Measurements from ENCODE around the gene CPAMD8. TPM values are rescaled to one million over a fixed set of nuclear protein-coding genes. Genes with fewer than 3 reads are reported as not detected.
A peak's percentile ranks its signal among the peaks of the same experiment; 100 is the strongest.
"Not testable (repeated sequence)": the region's sequence is repeated elsewhere in the genome, so short reads cannot be mapped to it uniquely, and the experiment has no call there.

The CPAMD8 gene
- total RNA-seq, 1 experiment from 2014 or later: 0.11 TPM

- DNase-seq (ENCODE audit: low read depth, low spot score): no peak
- in situ Hi-C loops (cut with HindIII; ENCODE audit: low pct_unique_long_range_greater_than_20kb, low sequenced_read_pairs): no loop called here
Observed at GRCh38 chr19:17020385-17020784, 6.2 kb downstream of the CPAMD8 start.

- in situ Hi-C loops (cut with HindIII; ENCODE audit: low pct_unique_long_range_greater_than_20kb, low sequenced_read_pairs); DNase-seq (ENCODE audit: low read depth, low spot score): not testable (repeated sequence)
Observed at GRCh38 chr19:17014212-17014861, 12.3 kb downstream of the CPAMD8 start.

GRCh38 chr19:17011485-17011884, 15.1 kb downstream of the CPAMD8 start:
- in situ Hi-C loops (cut with HindIII; ENCODE audit: low pct_unique_long_range_greater_than_20kb, low sequenced_read_pairs): no loop called here
- no peak for DNase-seq (ENCODE audit: low read depth, low spot score)

GRCh38 chr19:17006579-17006978, 20.0 kb downstream of the CPAMD8 start:
- DNase-seq (ENCODE audit: low read depth, low spot score): no peak
- in situ Hi-C loops (cut with HindIII; ENCODE audit: low pct_unique_long_range_greater_than_20kb, low sequenced_read_pairs): no loop called here

GRCh38 chr19:17005000-17005399, 21.6 kb downstream of the CPAMD8 start:
- peak; percentile 2 for DNase-seq (ENCODE audit: low read depth, low spot score)
- in situ Hi-C loops (cut with HindIII; ENCODE audit: low pct_unique_long_range_greater_than_20kb, low sequenced_read_pairs): no loop called here

GRCh38 chr19:17004386-17004785, 22.2 kb downstream of the CPAMD8 start:
- no peak for DNase-seq (ENCODE audit: low read depth, low spot score)
- in situ Hi-C loops (cut with HindIII; ENCODE audit: low pct_unique_long_range_greater_than_20kb, low sequenced_read_pairs): no loop called here

- no peak for DNase-seq (ENCODE audit: low read depth, low spot score)
- in situ Hi-C loops (cut with HindIII; ENCODE audit: low pct_unique_long_range_greater_than_20kb, low sequenced_read_pairs): no loop called here
Observed at GRCh38 chr19:17002455-17002854, 24.2 kb downstream of the CPAMD8 start.

- no peak for DNase-seq (ENCODE audit: low read depth, low spot score)
- in situ Hi-C loops (cut with HindIII; ENCODE audit: low pct_unique_long_range_greater_than_20kb, low sequenced_read_pairs): no loop called here
Observed at GRCh38 chr19:17001603-17002183, 24.9 kb downstream of the CPAMD8 start.

- in situ Hi-C loops (cut with HindIII; ENCODE audit: low pct_unique_long_range_greater_than_20kb, low sequenced_read_pairs): no loop called here
- DNase-seq (ENCODE audit: low read depth, low spot score): no peak
Observed at GRCh38 chr19:16998635-16999194, 27.9 kb downstream of the CPAMD8 start.

- DNase-seq (ENCODE audit: low read depth, low spot score); in situ Hi-C loops (cut with HindIII; ENCODE audit: low pct_unique_long_range_greater_than_20kb, low sequenced_read_pairs): not testable (repeated sequence)
Observed at GRCh38 chr19:16996838-16997490, 29.6 kb downstream of the CPAMD8 start.

- in situ Hi-C loops (cut with HindIII; ENCODE audit: low pct_unique_long_range_greater_than_20kb, low sequenced_read_pairs): no loop called here
- no peak for DNase-seq (ENCODE audit: low read depth, low spot score)
Observed at GRCh38 chr19:16988661-16989060, 37.9 kb downstream of the CPAMD8 start.

- in situ Hi-C loops (cut with HindIII; ENCODE audit: low pct_unique_long_range_greater_than_20kb, low sequenced_read_pairs): no loop called here
Observed at GRCh38 chr19:16985403-16985802, 41.2 kb downstream of the CPAMD8 start.

GRCh38 chr19:16982586-16982985, 44.0 kb downstream of the CPAMD8 start:
- DNase-seq (ENCODE audit: low read depth, low spot score); in situ Hi-C loops (cut with HindIII; ENCODE audit: low pct_unique_long_range_greater_than_20kb, low sequenced_read_pairs): not testable (repeated sequence)

More at GRCh38 chr19:16985403-16985802, 41.2 kb downstream of the CPAMD8 start:
- DNase-seq (ENCODE audit: low read depth, low spot score): no peak

GRCh38 chr19:16978839-16979802, 47.5 kb downstream of the CPAMD8 start:
- in situ Hi-C loops (cut with HindIII; ENCODE audit: low pct_unique_long_range_greater_than_20kb, low sequenced_read_pairs): no loop called here
- no peak for DNase-seq (ENCODE audit: low read depth, low spot score)

GRCh38 chr19:16978156-16978555, 48.5 kb downstream of the CPAMD8 start:
- no peak for DNase-seq (ENCODE audit: low read depth, low spot score)
- in situ Hi-C loops (cut with HindIII; ENCODE audit: low pct_unique_long_range_greater_than_20kb, low sequenced_read_pairs): no loop called here

- in situ Hi-C loops (cut with HindIII; ENCODE audit: low pct_unique_long_range_greater_than_20kb, low sequenced_read_pairs): no loop called here
Observed at GRCh38 chr19:16977306-16977705, 49.3 kb downstream of the CPAMD8 start.

GRCh38 chr19:16976446-16976845, 50.2 kb downstream of the CPAMD8 start:
- in situ Hi-C loops (cut with HindIII; ENCODE audit: low pct_unique_long_range_greater_than_20kb, low sequenced_read_pairs): no loop called here
- DNase-seq (ENCODE audit: low read depth, low spot score): no peak

More at GRCh38 chr19:16977306-16977705, 49.3 kb downstream of the CPAMD8 start:
- no peak for DNase-seq (ENCODE audit: low read depth, low spot score)
